HFFc6 (cell line): ENCODE results near the gene WHRN. TPM values are rescaled to one million over a fixed set of nuclear protein-coding genes. Genes with fewer than 3 reads are reported as not detected.

ENCODE experiments used
- DNase-seq: peaks from one replicate; pipeline ENCODE4 v3.0.0-alpha.2; 2018
- H3K27ac Mint-ChIP-seq: 2 replicates; pipeline ENCODE4 v1.8.0; 2020; ENCODE audit warnings: mild to moderate bottlenecking, mixed read lengths
- H3K27me3 Mint-ChIP-seq: 2 replicates; pipeline ENCODE4 v1.8.0; 2021; ENCODE audit warnings: mild to moderate bottlenecking, moderate library complexity, mixed read lengths; ENCODE audit not compliant: insufficient read depth
- H3K36me3 Mint-ChIP-seq: 2 replicates; pipeline ENCODE4 v1.8.0; 2021; ENCODE audit warnings: low read depth, mixed read lengths
- H3K4me1 Mint-ChIP-seq: 2 replicates; pipeline ENCODE4 v1.8.0; 2020; ENCODE audit warnings: low read depth, mixed read lengths
- H3K4me3 Mint-ChIP-seq: 2 replicates; pipeline ENCODE4 v1.8.0; 2020; ENCODE audit warnings: mild to moderate bottlenecking, moderate library complexity, mixed read lengths
- H3K9me3 Mint-ChIP-seq: 2 replicates; pipeline ENCODE4 v1.8.0; 2020; ENCODE audit warnings: mild to moderate bottlenecking, mixed read lengths
- total RNA-seq, 6 experiments: library from RNA; stranded (reverse); fragmentation: NEBNext Ultra II Directional; extraction: Animal tissue kit (Norgen Biotek cat#: 25700); gene quantifications; 2 replicates in 1 of 6; 3 replicates in 5 of 6; pipeline ENCODE4 v1.2.3, GENCODE V29; 2021
- TF ChIP-seq, protein P1 (sequence below): fragments of 200-600 bp; sonication (generic); IDR thresholded peaks from 2 replicates; pipeline ENCODE4 v1.5.0; 2021; ENCODE audit warnings: antibody characterized with exemption, mild to moderate bottlenecking

Gene WHRN
- total RNA-seq, 6 experiments from 2014 or later: 3.0 to 4.8 (median 3.6) TPM

DNA sequence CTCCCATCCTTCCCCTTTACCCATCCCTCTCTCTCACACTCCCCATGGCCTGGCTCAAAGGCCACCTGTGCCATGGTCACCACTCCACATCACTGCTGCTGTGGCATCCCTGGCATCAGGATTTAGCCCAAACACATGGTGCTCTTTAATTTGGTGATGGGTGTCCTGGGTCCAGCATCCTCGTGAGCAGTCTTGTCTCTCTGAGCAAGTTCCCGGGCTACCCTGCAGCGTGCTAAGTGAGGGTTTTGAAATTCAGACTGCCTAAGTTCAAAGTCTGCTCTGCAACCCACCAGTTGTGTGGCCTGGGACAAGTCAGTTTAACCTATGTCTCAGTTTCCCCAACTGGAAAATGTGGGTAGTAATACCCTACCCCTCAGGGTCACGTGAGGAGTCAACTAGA is 39.9 kb downstream of the WHRN start:
- H3K9me3 Mint-ChIP-seq: peaks cover 4% of the 10 kb centered on the region; the same call in 1 of the 2 replicates
- peaks cover 12% of the 10 kb centered on the region; the same call in 1 of the 2 replicates for H3K36me3 Mint-ChIP-seq
- no peak overlapping the region for H3K27ac Mint-ChIP-seq
- H3K27me3 Mint-ChIP-seq: no peaks in the 10 kb centered on the region; the same call in 1 of the 2 replicates
- TF ChIP-seq, protein P1, sequence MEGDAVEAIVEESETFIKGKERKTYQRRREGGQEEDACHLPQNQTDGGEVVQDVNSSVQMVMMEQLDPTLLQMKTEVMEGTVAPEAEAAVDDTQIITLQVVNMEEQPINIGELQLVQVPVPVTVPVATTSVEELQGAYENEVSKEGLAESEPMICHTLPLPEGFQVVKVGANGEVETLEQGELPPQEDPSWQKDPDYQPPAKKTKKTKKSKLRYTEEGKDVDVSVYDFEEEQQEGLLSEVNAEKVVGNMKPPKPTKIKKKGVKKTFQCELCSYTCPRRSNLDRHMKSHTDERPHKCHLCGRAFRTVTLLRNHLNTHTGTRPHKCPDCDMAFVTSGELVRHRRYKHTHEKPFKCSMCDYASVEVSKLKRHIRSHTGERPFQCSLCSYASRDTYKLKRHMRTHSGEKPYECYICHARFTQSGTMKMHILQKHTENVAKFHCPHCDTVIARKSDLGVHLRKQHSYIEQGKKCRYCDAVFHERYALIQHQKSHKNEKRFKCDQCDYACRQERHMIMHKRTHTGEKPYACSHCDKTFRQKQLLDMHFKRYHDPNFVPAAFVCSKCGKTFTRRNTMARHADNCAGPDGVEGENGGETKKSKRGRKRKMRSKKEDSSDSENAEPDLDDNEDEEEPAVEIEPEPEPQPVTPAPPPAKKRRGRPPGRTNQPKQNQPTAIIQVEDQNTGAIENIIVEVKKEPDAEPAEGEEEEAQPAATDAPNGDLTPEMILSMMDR: no peak
- peaks cover 16% of the 10 kb centered on the region for H3K4me1 Mint-ChIP-seq
- DNase-seq: no peak
- H3K4me3 Mint-ChIP-seq: no peak overlapping the region

DNA sequence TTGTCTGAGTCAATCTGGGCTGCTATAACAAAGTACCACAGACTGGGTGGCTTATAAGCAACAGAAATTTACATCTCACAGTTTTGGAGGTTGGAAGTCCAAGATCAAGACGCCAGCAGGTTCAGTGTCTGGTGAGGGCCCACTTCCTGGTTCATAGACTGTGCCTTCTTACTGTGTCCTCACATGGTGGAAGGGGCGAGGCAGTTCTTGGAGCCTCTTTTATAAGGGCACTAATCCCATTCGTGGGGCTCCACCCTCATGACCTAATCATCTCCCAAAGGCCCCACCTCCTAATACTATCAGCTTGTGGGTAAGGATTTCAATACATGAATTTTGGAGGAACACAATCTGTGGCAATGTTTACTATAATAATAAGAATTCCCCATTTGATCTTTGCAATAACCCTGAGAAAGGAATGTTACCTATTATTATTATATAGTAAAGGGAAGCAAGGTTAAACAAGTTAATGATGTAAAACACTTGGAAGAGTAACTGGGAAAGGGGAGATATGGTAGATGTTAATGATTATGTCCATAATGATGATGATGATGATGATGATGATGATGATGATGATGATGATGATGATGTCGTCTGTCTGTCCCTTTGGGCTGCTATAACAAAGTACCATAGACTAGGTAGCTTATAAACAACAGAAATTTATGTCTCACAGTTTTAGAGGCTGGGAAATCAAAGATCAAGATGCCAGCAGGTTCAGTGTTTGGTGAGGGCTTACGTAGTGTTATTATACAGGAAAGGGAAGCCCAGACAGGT is 40.8 kb downstream of the WHRN start:
- no peaks in the 10 kb centered on the region for H3K9me3 Mint-ChIP-seq

DNA sequence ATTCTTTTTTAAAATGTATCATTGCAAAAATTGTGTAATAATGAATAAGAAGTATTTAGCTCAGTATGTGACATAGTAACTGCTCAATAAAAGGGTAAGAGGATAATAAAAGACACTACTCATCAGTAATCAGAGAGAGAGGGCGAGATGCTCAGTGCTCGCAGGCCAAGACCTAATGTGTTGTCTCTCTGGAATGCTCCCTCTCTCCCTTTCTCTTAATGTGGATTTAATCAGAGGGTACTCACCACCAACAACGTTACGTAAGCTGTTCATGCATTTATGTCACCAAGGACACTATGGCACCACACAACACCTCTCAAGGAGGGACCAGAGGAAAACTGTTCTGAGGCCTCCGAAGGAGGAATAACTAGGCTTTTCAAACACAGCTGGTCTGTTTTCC is 42.5 kb downstream of the WHRN start:
- 0 out of 2 replicates have a peak, but pooled peaks cover 7% of the 10 kb centered on the region for H3K36me3 Mint-ChIP-seq
- peak overlapping the region; percentile 59 for H3K27ac Mint-ChIP-seq
- no peak overlapping the region for H3K4me3 Mint-ChIP-seq
- H3K4me1 Mint-ChIP-seq: peaks cover 16% of the 10 kb centered on the region
- TF ChIP-seq, protein P1: no peak
- H3K9me3 Mint-ChIP-seq: no peaks in the 10 kb centered on the region
- peak; percentile 67 for DNase-seq
- no peaks in the 10 kb centered on the region; the same call in 1 of the 2 replicates for H3K27me3 Mint-ChIP-seq

More for the DNA sequence above, 40.8 kb downstream of the WHRN start:
- no peaks in the 10 kb centered on the region; the same call in 1 of the 2 replicates for H3K27me3 Mint-ChIP-seq
- 0 out of 2 replicates have a peak, but pooled peaks cover 7% of the 10 kb centered on the region for H3K36me3 Mint-ChIP-seq
- TF ChIP-seq, protein P1: no peak
- H3K4me3 Mint-ChIP-seq: no peak overlapping the region
- peaks cover 16% of the 10 kb centered on the region for H3K4me1 Mint-ChIP-seq
- H3K27ac Mint-ChIP-seq: no peak overlapping the region
- DNase-seq: no peak

DNA sequence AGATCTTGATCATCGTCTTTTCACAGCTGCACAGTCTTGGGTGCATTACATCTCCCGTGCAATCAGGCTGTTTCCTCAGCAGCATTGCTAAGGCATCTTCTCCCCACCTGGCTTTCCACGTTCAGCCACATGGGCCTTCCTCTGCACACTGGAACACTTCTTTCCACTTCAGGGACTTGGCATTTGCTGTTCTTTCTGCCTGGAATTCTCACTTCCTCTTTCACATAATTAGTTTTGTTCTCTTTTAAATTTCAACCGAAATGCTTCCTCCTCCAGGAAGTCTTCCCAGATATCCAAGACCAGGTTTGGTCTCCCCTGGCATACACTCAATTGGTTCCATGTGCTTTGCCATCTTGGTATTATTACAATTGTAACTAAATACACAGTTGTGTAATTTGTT is 43.8 kb downstream of the WHRN start:
- Mint-ChIP-seq H3K4me3 (no peak overlapping the region), H3K27me3 (no peaks in the 10 kb centered on the region; the same call in 1 of the 2 replicates), H3K9me3 (no peaks in the 10 kb centered on the region), H3K4me1 (peaks cover 16% of the 10 kb centered on the region), H3K36me3 (0 out of 2 replicates have a peak, but pooled peaks cover 7% of the 10 kb centered on the region), H3K27ac (no peak overlapping the region)
- TF ChIP-seq, protein P1: no peak
- no peak for DNase-seq

DNA sequence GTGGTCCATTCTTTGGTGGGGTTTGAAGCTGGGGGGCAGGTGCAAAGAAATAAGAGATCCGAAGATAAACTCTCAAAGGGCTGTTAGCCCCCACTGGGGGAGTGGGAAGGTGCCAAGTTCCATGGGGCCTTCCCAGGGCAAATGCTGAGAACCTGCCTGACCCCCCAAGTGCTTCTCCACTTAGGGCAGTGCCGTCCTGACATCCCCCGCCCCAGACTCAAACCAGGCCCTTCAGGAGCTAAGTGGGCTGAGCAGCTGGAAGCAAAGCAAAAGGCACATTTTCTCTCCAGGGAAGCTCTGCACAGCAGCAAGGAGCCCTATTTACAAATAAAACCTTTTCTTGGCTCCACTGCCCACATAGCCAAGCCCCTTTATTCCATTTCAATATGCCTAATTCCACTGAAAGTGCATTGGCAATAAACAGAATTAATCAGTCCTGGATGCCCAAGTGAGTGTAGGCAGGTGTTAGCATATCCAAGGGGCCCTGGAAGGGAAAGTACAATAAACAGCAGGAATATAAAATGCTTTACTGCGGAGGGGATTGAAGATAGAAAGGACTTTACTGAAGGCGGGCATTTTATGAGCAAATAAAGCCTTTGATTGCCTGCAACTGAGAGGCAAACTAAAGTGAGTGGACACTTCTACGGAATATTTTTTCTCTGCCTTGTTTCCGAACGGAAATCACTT is 44.6 kb downstream of the WHRN start:
- Mint-ChIP-seq H3K4me3 (no peak overlapping the region), H3K36me3 (0 out of 2 replicates have a peak, but pooled peaks cover 7% of the 10 kb centered on the region), H3K4me1 (peaks cover 16% of the 10 kb centered on the region), H3K9me3 (no peaks in the 10 kb centered on the region), H3K27ac (no peak overlapping the region), H3K27me3 (no peaks in the 10 kb centered on the region; the same call in 1 of the 2 replicates)
- no peak for DNase-seq
- TF ChIP-seq, protein P1: no peak
